Non-pigmented ciliary epithelial cell (primary cell): ENCODE measurements around the gene PRKCE.

Experiments
- DNase-seq: peaks from one replicate; pipeline ENCODE4 v3.0.0-alpha.2; 2010; ENCODE audit warnings: low read depth

PRKCE gene

DNA sequence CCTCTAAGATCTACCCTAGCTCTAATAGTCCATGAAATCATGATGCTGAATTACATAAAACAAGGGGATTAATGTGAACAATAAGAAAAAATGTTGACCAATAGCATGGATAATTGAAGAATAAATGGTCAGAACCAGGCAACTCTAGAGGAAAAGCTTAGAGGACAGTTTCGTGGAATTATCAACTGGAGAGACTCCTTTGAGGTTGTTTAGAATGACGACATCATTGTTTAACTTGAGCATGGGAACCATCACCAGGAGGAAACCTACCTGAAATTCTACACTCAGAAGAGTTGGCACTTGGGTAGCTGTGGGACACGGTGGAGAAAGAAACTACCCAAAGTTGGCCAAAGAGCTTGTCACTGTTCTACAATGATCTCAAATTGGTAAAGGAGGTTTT, 466.5 kb downstream of the PRKCE start:
- no peak for DNase-seq

DNA sequence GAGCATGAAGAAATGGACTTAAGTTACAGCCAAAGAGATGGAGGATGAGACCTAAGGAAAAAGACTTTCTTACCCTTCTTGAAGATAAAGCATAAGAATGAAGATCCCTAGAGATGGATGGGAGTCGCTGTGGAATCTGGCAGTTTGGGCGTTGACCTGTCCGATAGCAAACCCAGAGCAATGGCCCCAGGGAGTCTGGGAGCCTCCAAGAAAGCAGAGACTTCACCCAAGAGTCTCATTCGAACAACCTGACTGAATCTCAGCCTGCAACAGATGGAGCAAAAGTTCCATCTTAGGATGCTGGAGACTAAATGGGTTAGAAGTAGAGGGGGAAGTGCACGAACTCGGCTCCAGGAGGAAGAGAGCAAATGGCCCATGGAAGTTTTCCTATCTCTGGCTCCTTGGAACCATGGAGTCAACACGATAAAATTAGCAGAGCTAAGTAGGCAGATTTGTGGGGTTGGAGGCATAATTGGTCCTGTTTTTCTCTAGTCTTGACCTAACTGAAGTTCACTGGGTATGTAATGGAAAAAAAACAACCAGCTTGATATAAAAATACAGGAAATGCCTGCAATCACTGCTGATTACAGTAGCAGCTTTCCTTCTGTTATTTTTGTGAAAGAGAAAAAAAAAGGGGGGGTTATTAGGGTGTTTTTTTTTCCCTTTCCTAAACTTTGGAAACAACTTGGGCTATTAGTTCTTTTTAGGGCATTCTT, 467.3 kb downstream of the PRKCE start:
- no peak for DNase-seq

DNA sequence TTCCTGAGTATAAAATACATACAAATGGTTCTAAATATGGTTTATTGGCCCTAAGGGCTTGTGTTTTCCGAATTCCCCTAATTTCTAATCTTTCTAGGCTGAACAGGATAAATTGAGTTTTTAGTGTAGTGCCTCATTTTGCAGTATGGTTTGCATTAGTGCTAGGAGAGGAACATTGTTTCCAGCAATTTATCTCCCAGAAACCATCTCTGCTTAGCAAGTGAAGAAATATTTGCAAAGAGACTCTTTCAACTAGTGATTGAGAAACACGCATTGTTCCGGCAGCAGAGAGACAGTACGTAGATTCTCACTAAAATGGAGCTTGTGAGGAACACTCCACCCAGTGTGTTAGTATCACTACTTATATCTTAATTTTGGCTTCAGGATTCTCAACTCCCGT, 468.0 kb downstream of the PRKCE start:
- DNase-seq = no peak

DNA sequence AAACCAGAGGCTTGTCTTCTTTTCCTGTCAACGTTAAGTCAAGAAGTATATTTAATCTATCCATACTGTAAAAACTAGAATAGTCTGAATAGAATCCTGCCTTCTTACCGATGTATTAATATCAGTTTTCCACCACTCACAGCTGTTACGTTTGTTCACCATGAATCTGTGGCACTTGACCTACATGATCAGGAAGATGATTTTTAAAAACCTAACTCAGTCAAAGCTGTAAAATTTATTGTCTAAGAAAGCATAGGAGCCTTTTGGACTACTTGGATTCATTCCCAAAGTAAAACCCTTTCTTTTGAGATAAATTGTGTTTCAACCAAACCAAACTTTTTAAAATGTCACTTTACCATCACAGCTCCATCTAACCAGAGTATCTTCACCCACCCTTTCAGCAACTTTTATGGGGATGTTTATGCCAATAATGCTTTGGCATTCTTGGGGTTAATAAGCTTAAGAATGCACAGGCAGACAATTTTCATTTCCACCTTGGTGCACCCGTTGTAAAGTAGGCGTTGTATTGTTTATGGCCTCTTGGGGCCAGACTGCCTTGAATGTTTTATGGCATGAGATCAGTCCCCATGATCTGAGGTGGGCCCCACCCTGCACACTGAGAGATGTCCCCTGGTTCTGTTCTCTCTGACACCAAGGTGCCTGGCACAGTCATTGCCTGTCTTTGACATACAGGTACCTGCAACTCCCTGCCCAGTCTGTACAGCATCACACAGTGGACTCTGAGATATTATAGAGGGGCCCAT, 469.5 kb downstream of the PRKCE start:
- DNase-seq = no peak

DNA sequence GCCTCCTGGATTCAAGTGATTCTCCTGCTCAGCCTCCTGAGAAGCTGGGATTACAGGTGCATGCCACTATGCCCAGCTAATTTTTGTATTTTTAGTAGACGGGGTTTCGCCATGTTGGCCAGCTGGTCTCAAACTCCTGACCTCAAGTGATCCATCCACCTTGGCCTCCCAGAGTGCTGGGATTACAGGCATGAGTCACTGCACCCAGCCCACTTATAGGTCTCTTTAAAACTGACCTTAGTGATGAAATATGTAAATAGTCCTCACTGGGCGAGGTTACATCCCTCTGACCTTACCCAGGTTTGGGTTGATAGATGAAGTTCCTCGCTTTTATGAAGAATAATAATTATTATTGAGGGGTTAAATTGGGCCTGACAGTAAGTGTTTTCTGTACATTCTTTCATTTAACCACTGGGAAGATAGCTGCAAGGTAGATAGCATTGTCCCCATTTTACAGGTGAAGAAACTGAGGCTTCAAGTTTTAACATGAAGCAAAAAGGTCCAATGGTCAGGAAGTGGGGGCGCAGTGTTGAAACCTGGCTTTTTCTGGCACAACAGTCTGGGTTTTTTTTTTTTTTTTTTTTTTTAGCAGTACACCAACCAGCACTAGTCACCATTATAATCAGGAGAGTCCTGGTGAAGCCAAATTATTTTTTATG, 471.0 kb downstream of the PRKCE start:
- DNase-seq = no peak

DNA sequence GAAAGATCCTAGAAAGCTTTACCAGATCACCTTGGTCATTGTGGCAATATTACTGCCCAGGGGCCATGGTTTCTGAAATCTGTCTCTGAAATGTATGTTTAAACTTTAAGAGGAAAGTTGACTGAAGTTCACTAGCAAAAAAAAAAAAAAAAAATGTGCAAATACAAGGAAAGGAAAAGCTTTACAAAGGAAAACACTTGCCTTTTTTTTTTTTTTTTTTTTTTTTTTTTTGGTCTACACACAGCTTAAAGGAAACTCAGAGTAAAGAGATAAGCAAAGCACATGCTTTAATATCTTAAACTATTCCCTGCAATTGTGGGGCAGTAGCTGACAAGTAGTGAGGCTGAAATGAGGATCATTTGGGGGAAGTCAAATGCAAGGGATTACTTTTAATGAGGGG, 471.5 kb downstream of the PRKCE start:
- DNase-seq = no peak

DNA sequence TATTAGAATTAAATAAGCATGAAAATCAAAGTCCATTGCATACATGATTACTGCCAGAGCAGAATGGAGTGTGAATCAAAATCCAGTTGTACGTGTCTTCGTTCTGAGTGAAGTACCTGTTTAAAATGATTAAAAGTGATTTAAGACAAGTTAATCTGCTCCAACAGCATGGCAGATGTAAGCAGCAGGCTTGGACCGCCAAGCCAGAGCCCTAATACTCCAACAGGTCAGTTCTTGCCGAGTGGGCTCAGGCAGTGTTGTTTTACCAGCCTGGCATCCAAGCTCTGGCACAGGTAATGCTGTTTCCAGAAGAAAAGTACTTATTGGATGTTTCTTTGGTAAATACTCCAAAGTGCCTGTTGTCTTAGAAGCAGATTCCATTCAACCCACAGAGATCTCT, 474.3 kb downstream of the PRKCE start:
- no peak for DNase-seq

DNA sequence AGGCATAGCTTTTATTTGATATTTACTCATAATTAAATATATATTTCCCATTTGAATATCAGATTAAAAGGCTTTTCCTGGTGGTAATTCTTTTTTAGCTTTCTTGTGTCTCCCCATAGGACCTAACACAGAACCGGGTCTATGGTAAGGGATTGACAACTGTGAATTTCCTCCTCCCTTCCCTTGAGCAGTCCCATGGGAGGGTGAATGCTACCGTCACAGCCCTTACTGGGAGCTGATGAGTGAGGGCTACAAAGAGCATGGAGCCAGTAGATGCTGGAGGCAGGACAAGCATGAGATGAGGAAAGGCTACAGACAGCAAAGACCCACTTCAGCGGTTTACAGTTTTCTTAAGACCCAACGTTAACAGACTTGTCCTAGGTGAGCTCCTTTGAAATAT, 475.1 kb downstream of the PRKCE start:
- DNase-seq = no peak

DNA sequence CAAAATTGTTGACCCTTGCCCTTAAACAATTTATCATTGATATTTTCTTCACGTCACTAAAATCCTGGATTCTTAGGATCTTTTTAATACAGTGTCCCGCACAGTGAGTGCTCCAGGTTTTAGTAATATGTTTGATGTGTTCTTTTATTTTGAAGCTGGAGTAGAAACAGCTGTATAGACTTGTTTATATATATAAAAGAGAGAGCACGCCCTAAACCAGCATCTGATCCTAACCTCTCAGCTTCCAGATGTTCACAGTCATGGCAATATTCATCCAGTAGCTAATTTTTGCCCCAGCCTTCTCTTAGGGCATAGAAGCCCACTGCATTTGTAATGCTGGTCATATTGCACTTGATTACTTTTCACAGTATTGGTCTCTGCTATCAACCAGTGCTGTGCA, 475.7 kb downstream of the PRKCE start:
- DNase-seq = no peak

DNA sequence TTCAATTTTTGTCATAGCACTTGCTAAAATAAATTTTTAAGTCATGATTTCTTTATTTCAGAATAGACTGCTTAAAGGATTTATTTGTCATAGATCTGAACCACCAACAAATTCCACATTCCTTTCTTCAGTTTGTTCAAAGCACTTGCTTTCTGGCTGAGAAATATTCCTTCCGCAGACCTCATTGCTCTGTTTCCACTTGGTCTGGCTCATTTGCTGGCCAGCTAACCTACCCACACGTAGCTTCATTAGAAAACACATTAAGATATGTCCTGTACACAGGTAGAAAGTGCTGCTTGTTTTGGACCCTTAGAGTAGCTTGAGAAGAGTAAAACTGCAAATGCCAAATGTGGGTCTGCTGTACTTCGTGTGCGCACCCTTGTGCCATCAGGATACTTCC, 479.0 kb downstream of the PRKCE start:
- no peak for DNase-seq

DNA sequence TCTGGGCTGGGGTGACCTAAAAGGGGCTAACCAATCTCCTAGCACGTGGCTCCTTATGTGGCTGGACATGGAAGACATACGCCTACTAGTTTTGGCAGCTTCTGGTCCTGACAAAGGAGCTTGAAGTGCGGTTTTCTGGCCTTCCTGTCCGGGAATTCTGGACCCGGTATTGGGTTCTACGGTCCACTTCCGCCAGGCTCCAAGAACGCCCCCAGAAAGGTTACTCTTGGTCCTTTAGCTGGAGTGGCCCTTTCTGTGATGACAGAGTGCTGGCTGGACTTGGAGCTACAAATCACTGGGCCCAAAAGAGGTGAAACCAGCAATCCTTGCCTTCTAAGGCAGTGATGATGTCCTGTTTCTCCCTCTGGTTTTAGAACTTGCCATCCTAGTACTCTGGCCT, 481.5 kb downstream of the PRKCE start:
- DNase-seq = no peak

DNA sequence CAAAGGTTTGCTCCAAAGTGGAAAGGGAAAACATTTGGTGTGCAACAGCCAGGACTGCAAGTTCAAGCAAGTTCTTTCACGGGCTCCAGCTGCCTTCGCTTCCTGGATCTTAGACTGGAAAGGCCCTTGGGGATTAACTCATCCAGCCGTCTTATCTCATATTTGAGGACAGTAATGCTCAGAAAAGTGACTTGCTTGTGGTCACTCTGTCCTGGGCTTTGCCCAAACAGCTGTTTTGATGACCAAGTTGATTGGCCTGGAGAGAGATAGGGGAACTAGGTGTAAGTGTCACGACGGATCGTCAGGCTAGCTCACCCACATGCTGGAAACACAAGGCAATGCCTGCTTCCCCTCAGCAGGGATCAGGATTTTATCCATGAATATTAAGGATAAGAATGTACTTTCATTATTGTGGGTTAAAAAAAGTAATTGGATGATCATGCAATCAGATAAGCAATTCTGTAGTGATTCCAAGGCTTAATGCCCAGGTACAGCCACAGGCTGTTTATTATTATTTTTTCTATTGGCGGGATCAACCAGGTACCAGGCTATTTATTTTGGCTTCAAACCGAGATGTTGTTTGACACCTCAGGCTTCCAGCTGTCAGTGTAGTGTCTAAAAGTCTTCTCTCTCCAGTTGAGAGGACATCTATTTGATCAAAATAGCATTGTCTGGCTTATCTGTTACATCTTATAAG, 483.2 kb downstream of the PRKCE start:
- DNase-seq = no peak

DNA sequence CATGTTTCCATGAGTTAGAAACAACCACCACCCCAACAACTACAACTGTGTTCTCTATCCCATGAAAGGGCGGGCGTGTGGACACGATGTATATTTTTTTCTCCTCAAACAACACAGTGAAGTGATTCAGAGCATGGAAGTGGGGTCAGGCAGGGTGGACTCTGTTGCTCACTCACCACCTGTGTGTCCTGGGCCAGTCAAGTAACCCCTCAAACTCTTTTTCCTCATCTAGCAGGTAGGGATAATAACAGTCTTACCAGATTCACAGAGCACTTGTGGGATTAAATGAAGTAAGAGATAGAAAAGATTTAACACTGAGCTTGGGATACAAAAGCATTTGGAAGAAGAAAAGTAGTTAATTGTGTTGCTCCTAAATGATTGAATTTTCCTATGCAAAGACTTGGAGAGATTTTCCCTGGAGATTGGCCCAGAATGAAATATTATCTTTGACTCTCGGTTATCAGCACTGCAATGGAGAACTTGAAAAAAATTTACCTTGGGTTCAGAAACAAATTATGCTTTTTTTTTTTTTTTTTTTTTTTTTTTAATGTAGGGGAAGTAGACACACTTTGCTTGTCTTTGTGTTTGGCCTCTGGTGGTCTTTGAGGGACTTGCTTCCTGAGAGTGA, 483.9 kb downstream of the PRKCE start:
- no peak for DNase-seq

DNA sequence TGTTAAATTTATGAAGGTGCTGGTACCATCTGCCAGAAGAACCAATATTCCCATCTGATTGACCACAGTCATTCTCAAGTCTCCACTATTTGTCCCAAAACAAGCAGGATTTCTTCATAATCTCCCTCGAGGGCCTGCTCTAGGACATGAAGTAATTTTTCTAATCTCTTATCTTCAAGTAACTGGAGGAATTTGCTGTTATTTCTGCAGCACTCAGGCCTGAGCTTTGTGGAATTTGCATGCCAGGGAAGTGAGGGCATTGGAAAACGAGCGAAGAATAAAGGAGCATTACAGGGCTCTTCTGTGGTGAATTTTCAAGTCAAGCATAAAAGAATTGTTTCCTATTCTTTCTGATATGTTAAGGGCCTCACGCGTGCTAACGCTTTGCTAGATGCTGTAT, 484.5 kb downstream of the PRKCE start:
- DNase-seq = peak; percentile 78

DNA sequence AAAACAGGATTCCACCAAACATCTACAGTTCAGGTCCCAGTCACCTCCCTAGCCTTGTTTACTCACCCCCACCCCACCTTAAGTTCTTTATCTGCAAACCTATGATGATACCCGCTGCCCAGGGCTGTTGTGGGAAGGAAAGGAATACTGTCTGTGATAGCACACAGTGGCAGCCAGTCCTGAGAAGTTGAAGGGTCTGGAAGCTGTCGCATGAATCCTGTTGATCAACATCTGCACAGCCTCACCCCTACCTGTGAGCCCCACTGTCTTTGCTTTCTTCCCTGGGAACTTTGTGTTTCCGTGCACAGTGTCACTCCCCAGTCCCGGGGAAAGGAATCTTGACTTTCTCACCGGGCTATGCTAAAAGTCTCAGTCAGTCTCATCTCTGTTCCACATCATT, 485.0 kb downstream of the PRKCE start:
- DNase-seq = no peak

DNA sequence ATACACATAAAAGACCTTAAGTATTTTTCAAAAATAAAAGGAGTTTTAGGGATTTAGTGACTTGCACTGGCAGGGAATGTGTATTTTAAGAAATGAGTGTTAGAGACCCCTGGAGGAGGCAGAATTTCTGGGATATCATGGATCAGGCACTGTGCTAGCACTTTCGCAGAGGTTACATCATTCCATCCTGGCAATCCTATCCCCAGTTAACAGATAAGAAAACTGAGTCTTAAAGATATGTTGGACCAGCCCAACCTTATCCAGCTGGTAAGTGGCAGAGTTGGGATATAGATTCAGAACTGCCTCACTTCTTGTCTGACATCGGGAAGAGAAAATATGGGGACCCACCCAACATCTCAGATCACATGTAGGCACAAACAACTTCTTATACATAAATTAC, 485.5 kb downstream of the PRKCE start:
- DNase-seq = no peak

DNA sequence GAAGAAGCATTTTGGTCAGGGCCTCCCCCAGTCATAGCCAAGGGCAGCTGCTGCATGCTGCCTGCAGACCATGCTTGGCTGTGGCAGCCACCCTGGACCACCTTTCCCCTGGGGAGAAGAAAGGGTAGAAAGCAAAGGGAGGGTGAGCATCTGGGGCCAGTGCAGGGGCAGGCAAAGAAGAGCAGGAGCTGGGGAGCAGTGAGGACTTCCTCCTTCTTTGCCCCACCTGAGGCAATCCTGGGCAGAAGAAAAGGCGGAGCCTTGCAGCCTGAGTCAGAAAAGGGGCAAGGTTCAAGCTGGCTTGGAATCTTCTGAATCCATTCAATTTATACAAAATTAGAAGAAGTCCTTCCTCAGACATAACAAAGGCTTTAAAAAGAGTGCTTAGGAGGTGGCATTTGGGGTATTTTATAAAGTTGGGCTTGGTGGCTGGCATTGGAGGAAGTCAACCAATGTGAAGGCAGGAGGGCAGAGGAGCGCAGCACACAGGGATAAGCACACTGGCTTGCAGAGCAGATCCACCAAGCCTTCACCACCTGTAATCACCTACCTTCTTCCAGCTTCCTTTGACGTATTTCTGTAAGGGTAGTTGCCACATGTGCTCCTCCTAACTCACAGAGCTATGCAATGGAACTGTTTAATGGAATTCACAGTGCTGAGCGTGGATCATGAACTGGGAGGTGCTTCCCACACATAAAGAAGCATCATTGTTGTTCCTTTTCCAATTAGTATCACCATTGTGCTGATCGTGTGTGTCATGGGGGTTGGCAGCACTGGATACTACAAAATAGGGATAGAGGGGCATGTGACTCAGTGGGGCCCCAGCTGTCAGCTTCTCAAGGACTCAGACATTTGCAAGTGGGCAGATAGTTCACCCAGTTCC, 491.3 kb downstream of the PRKCE start:
- no peak for DNase-seq

DNA sequence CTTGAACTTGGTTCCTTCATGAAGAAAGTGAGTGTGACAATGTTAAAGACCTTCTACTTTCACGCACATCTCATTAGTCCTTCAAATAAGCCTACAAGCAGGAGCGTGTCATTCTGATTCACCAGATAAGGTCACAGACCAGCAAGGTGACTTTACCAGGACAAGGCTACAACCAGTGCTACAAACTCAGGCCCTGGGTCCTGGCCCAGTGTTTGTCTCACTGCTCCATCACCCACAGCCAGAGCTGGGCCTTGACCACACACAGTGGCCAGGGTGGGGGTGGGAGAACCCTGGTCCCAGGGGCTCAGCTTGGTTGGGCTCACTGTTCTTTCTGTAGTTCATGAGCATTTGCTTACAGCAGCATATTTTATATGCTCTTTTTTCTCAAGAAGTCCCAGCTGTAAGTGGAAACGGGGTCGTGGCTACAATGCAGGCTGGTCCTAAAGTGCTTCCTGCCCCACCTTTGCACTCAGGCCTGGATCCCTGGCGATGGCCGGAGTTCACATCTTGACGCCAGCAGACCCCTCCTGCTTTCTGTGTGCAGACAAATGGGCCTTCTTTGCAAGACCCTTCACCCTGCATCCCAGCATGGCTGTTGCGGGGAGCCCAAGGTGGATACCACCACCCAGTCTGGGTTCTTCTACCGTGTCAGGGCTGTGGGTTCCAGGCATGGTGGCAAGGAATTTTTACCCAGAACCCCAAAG, 492.1 kb downstream of the PRKCE start:
- no peak for DNase-seq

DNA sequence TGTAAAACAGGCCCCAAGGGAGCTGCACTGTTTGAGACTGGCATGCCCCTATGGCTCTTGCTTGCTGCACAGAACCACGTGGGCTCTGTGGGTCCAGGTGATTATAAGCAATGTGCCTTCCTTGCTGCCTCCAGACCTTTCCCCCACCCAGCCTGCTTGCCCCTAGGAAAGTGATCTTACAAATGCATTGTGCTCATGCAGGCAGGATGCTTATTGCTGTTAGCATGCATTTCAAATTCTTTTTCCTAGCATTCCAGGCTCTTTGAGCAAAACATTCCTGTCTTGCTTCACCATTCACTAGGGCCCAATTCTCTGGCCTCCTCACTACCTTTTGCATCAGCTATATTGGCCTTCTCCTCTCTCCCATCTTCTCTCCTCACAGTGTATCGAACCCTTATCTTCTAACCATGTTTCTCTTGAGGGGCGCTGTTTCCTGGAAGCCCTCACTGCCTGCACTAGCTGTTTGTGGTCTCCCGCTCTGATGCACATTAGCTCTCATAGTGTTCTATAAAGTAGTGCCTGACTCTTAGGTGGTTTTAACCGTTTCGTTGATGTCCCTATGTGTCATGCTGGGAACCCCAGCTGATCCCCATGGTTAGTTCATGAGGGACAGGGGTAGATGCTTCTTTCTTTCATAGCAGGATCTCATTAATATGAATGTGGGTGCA, 492.8 kb downstream of the PRKCE start:
- DNase-seq = no peak

DNA sequence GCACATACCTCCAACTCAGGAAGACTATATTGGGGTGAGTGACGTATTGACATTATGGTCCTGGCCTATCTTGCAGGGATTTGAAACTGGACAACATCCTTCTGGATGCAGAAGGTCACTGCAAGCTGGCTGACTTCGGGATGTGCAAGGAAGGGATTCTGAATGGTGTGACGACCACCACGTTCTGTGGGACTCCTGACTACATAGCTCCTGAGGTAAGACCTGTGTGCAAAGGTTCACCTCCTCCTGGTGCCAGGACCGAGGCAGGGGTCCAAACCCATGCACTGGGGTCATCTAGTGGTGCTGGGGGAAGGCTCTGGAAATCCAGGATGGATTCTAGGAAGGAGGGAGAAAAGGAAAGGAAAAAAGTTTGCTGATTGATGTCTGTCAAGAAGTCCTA, 493.5 kb downstream of the PRKCE start:
- DNase-seq = no peak
